HAP-1 (cell line): Measurements from ENCODE around the gene TC2N.
"Not testable (repeated sequence)": the region's sequence is repeated elsewhere in the genome, so short reads cannot be mapped to it uniquely, and the experiment has no call there.

Source experiments
- DNase-seq, 2 experiments: peaks; one replicate each; pipeline ENCODE4 v3.0.0-alpha.2; 2016 to 2020; ENCODE audit warnings: low spot score in 2 of 2
- H3K27me3 ChIP-seq: fragments of 250-450 bp; sonication (Bioruptor Pico); 2 replicates; pipeline ENCODE4 v1.5.1; 2020; ENCODE audit warnings: low read depth, mild to moderate bottlenecking, moderate library complexity
- H3K36me3 ChIP-seq: fragments of 250-450 bp; sonication (Bioruptor Pico); replicated peaks from 2 replicates; pipeline ENCODE4 v1.5.1; 2020; ENCODE audit warnings: mild to moderate bottlenecking
- H3K4me1 ChIP-seq: fragments of 250-450 bp; sonication (Bioruptor Pico); 2 replicates; pipeline ENCODE4 v1.5.1; 2020; ENCODE audit warnings: mild to moderate bottlenecking
- H3K4me3 ChIP-seq: fragments of 250-450 bp; sonication (Bioruptor Pico); 2 replicates; pipeline ENCODE4 v1.5.1; 2020; ENCODE audit warnings: mild to moderate bottlenecking, moderate library complexity
- H3K9me3 ChIP-seq: fragments of 250-450 bp; sonication (Bioruptor Pico); 2 replicates; pipeline ENCODE4 v1.5.1; 2020; ENCODE audit warnings: mild to moderate bottlenecking, moderate library complexity
- in situ Hi-C: fragments of 300-500 bp; cut with MboI; formaldehyde crosslinking; loops from 3 replicates; pipeline ENCODE4 v1.14.3; 2020; ENCODE audit warnings: low sequenced_read_pairs, inconsistent platforms, mixed read lengths

The TC2N gene

DNA sequence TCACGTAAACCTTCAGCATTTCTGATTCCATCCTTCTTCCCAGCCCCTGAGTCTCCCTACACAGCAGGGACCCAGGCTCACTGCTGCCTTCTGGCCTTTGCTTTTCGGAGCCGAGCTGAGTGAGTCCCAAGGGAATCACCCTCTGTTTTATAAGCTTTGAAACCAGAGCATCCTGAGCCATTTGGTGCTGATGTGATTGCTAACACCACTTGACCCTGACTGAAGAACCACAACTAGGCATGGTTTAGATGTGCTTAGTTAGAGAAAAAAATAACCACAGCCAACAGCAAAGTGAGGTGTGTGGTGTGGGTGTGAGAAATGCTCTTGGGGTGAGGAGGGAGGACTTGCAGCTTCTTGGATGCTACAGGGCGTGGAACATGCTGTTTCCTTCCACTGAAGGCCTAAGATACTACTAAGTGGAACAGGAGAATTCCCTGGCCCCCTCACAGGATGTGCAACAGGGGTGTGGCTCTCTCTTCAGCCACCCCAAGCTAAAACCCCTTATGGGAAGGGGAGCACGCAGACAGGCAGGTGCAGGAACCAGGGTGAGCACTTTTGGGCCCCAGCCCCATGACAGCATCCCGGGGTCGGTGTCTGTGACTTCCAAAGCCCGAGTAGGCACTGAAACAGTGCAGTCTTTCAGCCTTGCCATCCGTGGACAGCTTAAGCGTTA is at the start of gene TC2N:
TC2N (minus strand) TSS at position 221 of the 673 bp plus-strand sequence. CDS start 53,767 bp downstream, outside the sequence.
- Histone ChIP-seq H3K4me1 (no peaks in the 10 kb centered on the region), H3K9me3 (no peaks in the 10 kb centered on the region), H3K4me3 (no peak within 1 kb of the TSS), H3K27me3 (no peaks in the 10 kb centered on the region), H3K36me3 (no peaks in the 10 kb centered on the region)
- DNase-seq, result no peak
- in situ Hi-C loops, result no loop called here

DNA sequence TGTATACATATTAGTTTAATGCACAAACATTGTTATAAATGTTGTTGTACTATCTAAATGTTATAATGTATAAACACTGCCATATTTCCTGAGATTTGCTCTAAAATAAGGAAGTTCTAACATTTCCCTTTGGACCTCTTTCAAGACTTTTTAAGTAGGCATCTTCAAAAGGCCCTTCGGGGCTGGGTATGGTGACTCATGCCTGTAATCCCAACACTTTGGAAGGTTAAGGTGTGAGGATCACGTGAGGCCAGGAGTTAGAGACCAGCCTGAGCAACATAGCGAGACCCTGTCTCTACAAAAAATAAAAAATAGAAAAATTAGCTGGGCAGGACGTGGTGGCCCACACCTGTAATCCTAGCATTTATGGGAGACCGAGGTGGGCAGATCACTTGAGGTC is 44.7 kb upstream of the TC2N start:
- no peak for DNase-seq
- no peaks in the 10 kb centered on the region for H3K9me3 ChIP-seq
- in situ Hi-C loops, result no loop called here
- H3K36me3 ChIP-seq, result no peaks in the 10 kb centered on the region
- H3K4me1 ChIP-seq, result peaks cover 3% of the 10 kb centered on the region; the same call in 1 of the 2 replicates
- H3K27me3 ChIP-seq, result no peaks in the 10 kb centered on the region
- no peak overlapping the region for H3K4me3 ChIP-seq

DNA sequence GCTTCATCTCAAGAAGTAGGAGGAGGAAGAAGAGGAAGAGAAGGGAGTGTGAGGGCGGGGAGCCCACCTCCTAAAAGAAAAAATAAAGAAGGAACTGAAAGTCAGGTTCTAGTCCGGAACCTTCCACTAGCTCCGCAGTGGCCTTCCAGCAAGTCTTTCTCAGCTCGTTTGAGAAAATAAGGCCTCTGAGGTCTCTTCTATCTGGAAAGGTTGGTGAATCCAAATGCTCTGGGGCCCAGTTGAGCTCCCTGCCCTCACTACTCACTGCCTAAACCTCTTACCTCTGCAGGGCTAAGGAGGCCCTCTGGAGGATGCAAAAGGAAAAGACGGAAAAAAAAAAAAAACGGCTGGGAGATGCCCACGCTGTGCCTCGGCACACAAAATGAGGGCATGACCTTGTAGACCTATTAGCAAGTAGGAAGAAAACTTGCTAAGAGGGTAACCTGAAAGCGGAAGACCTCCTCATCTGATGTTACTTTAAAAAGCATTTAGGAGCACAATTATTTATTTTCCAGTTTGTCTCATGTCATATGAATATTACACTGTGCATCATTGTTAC is 44.2 kb upstream of the TC2N start:
- Histone ChIP-seq H3K27me3 (no peaks in the 10 kb centered on the region), H3K4me3 (no peak overlapping the region), H3K9me3 (no peaks in the 10 kb centered on the region), H3K36me3 (no peaks in the 10 kb centered on the region), H3K4me1 (peaks cover 3% of the 10 kb centered on the region; the same call in 1 of the 2 replicates)
- in situ Hi-C loops, result no loop called here
- peak; percentile 65 to 66 for DNase-seq

DNA sequence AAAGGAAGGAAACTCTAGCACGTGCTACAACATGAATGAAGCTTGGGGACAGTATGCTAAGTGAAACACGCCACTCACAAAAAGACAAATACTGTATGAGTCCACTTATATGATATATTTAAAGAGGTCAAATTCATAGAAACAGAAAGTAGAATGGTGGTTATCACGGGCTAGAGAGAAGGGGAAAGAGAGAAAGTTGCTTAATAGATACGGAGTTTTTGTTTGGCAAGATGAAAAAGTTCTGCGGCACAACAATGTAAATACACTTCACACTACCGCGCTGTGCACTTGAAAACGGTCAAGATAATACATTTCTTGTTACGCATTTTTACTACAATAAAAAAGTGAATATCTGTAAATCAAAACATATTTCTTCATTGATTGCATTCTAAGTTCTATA is 42.9 kb upstream of the TC2N start:
- Histone ChIP-seq H3K36me3 (no peaks in the 10 kb centered on the region), H3K9me3 (no peaks in the 10 kb centered on the region), H3K27me3 (no peaks in the 10 kb centered on the region), H3K4me3 (no peak overlapping the region), H3K4me1 (peaks cover 3% of the 10 kb centered on the region; the same call in 1 of the 2 replicates)
- DNase-seq, result no peak
- in situ Hi-C loops, result no loop called here

DNA sequence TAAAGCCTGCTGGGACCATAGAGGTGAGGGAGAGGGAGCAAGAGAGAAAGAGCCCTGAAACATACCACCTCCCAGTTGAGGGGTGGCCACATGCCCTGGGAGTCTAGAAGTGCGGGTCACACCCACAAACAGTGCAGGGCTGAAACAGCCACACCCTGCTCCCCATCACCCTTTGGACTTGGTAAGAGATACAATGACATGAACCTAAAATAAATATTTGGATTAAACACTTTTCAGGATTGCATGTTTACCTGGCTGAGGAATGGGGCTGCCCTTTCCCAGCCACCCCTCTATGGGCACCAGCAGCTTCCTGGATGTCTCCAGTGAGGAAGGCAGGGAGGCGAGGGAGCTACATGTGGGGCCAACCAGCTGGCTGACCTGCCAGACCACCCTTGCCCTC is 39.0 kb upstream of the TC2N start:
- Histone ChIP-seq H3K4me1 (no peaks in the 10 kb centered on the region), H3K27me3 (no peaks in the 10 kb centered on the region), H3K4me3 (no peak overlapping the region), H3K36me3 (no peaks in the 10 kb centered on the region), H3K9me3 (no peaks in the 10 kb centered on the region)
- in situ Hi-C loops, result no loop called here
- no peak for DNase-seq

DNA sequence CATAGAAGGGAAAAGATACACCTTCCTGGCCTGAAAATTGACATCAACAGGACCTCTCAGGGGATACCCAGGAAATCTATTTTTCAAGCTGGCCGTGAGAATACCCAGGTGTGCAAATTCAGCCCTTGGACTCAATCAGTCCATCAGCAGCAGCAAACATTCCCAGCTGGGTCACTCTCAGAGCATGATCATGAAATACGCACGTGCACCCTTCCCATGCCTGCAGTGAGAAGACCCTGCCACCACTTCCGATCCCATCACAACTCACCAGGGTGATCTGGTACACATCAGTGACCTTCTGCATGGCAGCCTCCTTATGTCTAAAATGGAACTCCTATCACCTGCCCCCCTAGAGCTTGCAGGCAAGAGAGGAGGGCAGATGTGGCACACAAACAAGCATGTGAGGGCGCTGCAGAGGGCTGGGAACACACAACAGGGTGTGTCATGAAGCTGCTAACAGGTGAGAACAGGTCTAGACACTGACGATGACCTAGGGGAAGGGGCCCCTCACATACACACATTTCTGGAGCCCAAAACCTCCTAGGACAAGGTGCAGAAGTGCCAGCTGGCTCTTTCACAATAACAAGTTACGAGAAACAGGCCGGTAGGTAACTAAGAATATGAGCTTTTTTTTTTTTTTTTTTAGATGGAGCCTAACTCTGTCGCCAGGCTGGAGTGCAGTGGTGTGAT is 37.8 kb upstream of the TC2N start:
- DNase-seq, result no peak

DNA sequence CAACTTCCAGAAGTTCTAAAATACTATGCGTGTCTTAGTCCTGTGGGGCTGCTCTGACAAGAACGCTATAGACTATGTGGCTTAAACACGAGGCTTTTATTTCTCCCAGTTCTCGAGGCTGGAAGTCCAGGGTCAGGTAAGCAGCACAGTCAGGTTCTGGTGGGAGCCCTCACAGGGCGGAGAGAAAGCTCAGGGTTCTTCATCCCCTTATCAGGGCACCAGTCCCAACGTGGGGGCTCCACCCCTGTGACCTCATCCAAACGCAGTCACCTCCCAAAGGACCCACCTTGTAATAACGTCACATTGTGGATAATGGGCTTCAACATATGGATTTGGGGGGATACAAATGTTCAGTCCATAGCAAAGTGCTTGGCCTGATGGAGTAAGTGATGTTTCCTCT is 37.1 kb upstream of the TC2N start:
- Histone ChIP-seq H3K4me1 (no peaks in the 10 kb centered on the region), H3K9me3 (no peaks in the 10 kb centered on the region), H3K36me3 (no peaks in the 10 kb centered on the region), H3K4me3 (no peak overlapping the region), H3K27me3 (no peaks in the 10 kb centered on the region)
- in situ Hi-C loops, result no loop called here
- DNase-seq, result no peak

More for the DNA sequence above, 37.8 kb upstream of the TC2N start:
- Histone ChIP-seq H3K4me1 (no peaks in the 10 kb centered on the region), H3K27me3 (no peaks in the 10 kb centered on the region), H3K4me3 (no peak overlapping the region), H3K36me3 (no peaks in the 10 kb centered on the region), H3K9me3 (no peaks in the 10 kb centered on the region)
- in situ Hi-C loops, result no loop called here

DNA sequence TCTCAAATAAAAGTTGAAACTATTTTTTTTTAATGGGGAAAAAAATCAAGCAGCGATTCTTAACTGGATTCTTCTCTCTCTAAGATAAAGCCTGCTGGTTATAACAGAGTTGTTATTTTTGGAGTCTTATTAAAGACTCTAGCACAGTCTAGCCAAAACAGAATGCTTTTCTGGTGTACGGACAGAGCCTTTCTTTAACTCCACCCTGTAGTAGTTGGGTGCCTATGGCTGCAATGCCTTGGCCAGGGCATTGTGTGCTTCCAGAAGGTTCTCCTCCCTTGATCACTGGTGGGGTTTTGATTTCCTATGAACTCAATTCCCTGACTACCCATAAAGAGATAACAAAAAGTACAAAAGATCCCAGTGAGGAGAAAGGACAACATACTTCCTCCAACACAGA is 35.7 kb upstream of the TC2N start:
- DNase-seq, result no peak
- no peaks in the 10 kb centered on the region for H3K9me3 ChIP-seq
- no peaks in the 10 kb centered on the region for H3K27me3 ChIP-seq
- in situ Hi-C loops, result no loop called here
- H3K4me1 ChIP-seq, result no peaks in the 10 kb centered on the region
- H3K4me3 ChIP-seq, result no peak overlapping the region
- H3K36me3 ChIP-seq, result no peaks in the 10 kb centered on the region

DNA sequence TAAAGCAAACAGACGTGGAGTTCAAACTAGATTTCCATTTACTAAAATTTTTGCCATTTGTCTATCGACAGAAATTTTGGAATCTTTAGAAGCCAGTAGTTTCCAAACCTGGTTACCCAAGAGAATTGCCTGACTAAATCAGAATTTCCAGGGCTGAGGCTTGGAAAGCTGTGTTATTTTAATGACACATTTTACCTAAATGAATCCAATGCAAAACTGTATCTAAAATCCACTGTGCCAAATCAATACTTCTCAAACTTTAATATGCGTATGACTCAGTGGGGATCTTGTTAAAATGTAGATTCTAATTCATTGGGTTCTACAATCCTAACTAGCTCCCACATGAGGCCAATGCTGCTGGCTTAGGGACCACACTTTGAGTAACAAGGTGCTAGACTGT is 35.0 kb upstream of the TC2N start:
- no peak for DNase-seq
- H3K36me3 ChIP-seq, result no peaks in the 10 kb centered on the region
- in situ Hi-C loops, result no loop called here
- H3K4me1 ChIP-seq, result no peaks in the 10 kb centered on the region
- no peaks in the 10 kb centered on the region for H3K9me3 ChIP-seq
- no peaks in the 10 kb centered on the region for H3K27me3 ChIP-seq
- no peak overlapping the region for H3K4me3 ChIP-seq

DNA sequence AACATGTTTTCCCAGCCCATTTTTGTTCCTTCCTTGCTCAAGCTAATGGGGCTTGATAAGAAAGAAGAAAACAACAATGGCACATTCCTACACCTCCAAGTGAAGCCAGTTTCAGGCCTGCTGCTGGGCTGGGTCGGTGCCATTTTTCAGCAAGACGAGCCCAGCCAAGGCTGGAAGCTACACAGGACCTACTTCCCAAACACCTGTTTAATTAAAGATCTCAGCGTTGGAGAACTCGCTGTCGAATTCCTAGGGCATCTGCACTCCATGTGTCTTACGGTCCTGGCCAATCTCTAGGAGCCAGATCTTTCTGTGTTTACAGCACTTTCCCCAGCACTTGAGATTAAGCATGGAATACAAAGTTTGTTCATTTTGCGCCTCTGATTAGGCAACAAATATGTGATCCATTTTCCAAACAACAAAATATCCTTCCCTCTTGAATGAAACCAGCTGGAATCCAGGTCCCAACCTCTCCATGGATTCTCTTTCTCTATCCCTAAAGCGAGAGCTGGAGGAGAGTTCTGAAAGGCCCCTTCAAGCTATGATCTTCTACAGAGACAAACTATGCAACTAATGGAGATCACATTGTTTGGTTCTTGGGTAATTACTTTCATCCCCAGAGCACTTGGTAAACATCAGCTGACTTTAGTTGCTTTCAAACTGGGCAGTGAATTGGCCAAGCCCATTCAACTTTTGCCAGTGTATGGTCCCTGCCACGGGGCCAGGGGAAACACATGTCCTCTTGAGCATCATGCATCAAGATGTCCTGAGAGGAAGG is 34.3 kb upstream of the TC2N start:
- no peak for DNase-seq
- in situ Hi-C loops, result no loop called here
- no peaks in the 10 kb centered on the region for H3K4me1 ChIP-seq

DNA sequence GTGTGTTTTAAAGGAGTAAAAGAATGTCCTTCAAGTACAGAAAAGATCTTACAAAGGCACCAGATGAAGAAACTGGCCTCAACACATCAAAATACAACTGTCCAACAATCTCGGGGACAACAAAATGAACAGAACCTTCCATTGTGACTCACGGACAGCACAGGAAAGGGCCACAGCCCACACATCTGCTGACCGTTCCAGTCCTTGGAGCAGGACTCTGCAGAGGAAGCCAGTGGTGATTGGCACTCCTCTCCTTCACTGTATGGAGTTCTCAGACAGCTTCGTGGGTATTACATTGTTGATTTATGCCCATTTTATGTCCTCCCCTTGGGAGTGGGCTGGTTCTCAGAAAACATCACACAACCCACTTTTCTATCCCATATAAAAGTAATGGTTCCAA is 32.5 kb upstream of the TC2N start:
- Histone ChIP-seq H3K4me3 (no peak overlapping the region), H3K9me3 (no peaks in the 10 kb centered on the region), H3K27me3 (no peaks in the 10 kb centered on the region), H3K36me3 (no peaks in the 10 kb centered on the region), H3K4me1 (no peaks in the 10 kb centered on the region)
- in situ Hi-C loops, result no loop called here
- no peak for DNase-seq

More for the DNA sequence above, 34.3 kb upstream of the TC2N start:
- Histone ChIP-seq H3K36me3 (no peaks in the 10 kb centered on the region), H3K9me3 (no peaks in the 10 kb centered on the region), H3K27me3 (no peaks in the 10 kb centered on the region), H3K4me3 (no peak overlapping the region)

DNA sequence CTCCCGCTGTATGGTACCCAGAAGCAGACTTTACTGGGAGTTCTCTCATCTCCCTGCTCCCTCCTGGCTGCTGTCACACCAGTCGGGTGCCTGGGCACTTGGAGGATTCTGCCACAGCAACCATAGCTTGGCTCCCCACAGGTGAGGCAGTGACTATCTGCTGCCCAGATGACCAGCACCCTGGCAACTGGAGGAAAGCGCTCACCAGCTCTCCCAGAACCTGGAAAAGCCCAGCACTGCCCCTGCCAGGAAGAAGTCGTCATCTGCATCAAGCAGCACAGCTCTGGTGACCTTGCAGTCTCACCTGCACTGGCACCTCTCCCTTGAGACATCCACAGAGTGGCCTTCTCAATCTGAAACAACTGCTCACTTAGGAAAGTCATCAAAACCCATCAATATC is 31.9 kb upstream of the TC2N start:
- H3K9me3 ChIP-seq, result no peaks in the 10 kb centered on the region
- no peaks in the 10 kb centered on the region for H3K4me1 ChIP-seq
- no peaks in the 10 kb centered on the region for H3K36me3 ChIP-seq
- H3K4me3 ChIP-seq, result no peak overlapping the region
- no peaks in the 10 kb centered on the region for H3K27me3 ChIP-seq
- no peak for DNase-seq
- in situ Hi-C loops, result no loop called here

DNA sequence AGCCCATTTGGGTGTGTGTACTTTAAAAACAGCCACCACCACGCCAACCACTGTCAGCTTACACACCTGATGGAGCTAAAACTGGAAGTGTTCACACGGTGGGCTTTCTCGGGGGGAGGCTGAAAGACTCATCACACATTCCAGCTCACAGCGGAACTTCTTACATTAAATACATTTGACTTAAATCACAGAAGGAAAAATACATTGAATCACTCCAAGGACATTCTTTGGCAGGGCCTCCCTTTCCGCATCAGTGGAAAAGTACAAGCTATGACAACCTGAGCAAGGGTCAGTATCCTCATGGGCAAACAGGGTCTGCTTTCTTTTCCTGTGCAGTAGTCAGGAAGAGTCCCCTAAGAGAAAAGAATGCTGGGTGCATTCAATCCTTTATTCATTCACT is 31.0 kb upstream of the TC2N start:
- Histone ChIP-seq H3K4me3 (no peak overlapping the region), H3K36me3 (no peaks in the 10 kb centered on the region), H3K4me1 (no peaks in the 10 kb centered on the region), H3K9me3 (no peaks in the 10 kb centered on the region), H3K27me3 (no peaks in the 10 kb centered on the region)
- in situ Hi-C loops, result no loop called here
- no peak for DNase-seq

DNA sequence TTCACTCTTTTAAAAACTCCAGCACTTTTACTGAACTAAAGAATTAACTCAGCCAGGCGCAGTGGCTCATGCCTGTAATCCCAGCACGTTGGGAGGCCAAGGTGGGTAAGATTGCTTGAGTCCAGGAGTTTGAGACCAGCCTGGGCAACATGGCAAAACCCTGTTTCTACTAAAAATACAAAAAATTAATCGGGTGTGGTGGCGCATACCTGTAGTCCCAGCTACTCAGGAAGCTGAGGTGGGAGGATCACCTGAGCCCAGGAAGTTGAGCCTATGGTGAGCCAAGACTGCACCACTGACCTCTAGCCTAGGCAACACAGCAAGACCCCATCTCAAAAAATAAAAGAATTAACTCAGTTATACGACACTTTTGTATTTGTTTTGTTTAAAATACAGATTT is 30.4 kb upstream of the TC2N start:
- H3K36me3 ChIP-seq, H3K4me1 ChIP-seq, in situ Hi-C loops, H3K9me3 ChIP-seq, H3K27me3 ChIP-seq, H3K4me3 ChIP-seq, DNase-seq: not testable (repeated sequence)
